DOHH2 (cell line): ENCODE data around the gene RNF207.

Experiments used
- CTCF ChIP-seq: fragments of 200-600 bp; sonication (generic); IDR thresholded peaks from one replicate; pipeline ENCODE4 v1.5.1; 2014; ENCODE audit warnings: antibody characterized with exemption, mild to moderate bottlenecking, low read depth, low read length; ENCODE audit not compliant: poor library complexity, severe bottlenecking
- EZH2phosphoT487 ChIP-seq: fragments of 200-600 bp; sonication (generic); IDR thresholded peaks from 2 replicates; pipeline ENCODE4 v1.6.1; 2017; ENCODE audit warnings: borderline replicate concordance, mild to moderate bottlenecking, antibody characterized with exemption, low read length, moderate library complexity, mixed read lengths

GRCh38 chr1:6202256-6202655 lies 3.7 kb upstream of the RNF207 start:
- TF ChIP-seq CTCF (no peak), EZH2phosphoT487 (no peak)
